ENCODE measurements around the gene SIK2.

The SIK2 gene

GRCh38 chr11:111592491-111592890, 9.8 kb upstream of the SIK2 start:
- Histone ChIP-seq H3K9ac (ENCODE audit: low read depth, low read length) (no peak overlapping the region), H3K36me3 (ENCODE audit: insufficient read depth, low read length) (no peaks in the 10 kb centered on the region), H3K9me3 (ENCODE audit: control insufficient read depth, insufficient read depth, low read length) (no peaks in the 10 kb centered on the region; the same call in 1 of the 2 replicates), H3K4me1 (ENCODE audit: insufficient read depth, low read length) (no peaks in the 10 kb centered on the region)

GRCh38 chr11:111596319-111596718, 5.9 kb upstream of the SIK2 start:
- H3K9me3 ChIP-seq (ENCODE audit: control insufficient read depth, insufficient read depth, low read length) = no peaks in the 10 kb centered on the region
- H3K9ac ChIP-seq (ENCODE audit: low read depth, low read length) = no peak overlapping the region
- H3K36me3 ChIP-seq (ENCODE audit: insufficient read depth, low read length) = no peaks in the 10 kb centered on the region
- 0 out of 2 replicates have a peak, but pooled peaks cover 2% of the 10 kb centered on the region for H3K4me1 ChIP-seq (ENCODE audit: insufficient read depth, low read length)

- Histone ChIP-seq H3K4me1 (ENCODE audit: insufficient read depth, low read length) (0 out of 2 replicates have a peak, but pooled peaks cover 6% of the 10 kb centered on the region), H3K36me3 (ENCODE audit: insufficient read depth, low read length) (no peaks in the 10 kb centered on the region), H3K9me3 (ENCODE audit: control insufficient read depth, insufficient read depth, low read length) (no peaks in the 10 kb centered on the region), H3K9ac (ENCODE audit: low read depth, low read length) (no peak overlapping the region)
Measured at GRCh38 chr11:111598148-111598547, 4.1 kb upstream of the SIK2 start.

- H3K9ac ChIP-seq (ENCODE audit: low read depth, low read length) = no peak overlapping the region
- H3K4me1 ChIP-seq (ENCODE audit: insufficient read depth, low read length) = 0 out of 2 replicates have a peak, but pooled peaks cover 6% of the 10 kb centered on the region
- H3K9me3 ChIP-seq (ENCODE audit: control insufficient read depth, insufficient read depth, low read length) = no peaks in the 10 kb centered on the region
- H3K36me3 ChIP-seq (ENCODE audit: insufficient read depth, low read length) = no peaks in the 10 kb centered on the region
Measured at GRCh38 chr11:111598559-111598958, 3.7 kb upstream of the SIK2 start.

- H3K9ac ChIP-seq (ENCODE audit: low read depth, low read length) = peak overlapping the region; percentile 39; the same call in 1 of the 2 replicates
- peaks cover 10% of the 10 kb centered on the region; the same call in 1 of the 2 replicates for H3K4me1 ChIP-seq (ENCODE audit: insufficient read depth, low read length)
- H3K36me3 ChIP-seq (ENCODE audit: insufficient read depth, low read length) = no peaks in the 10 kb centered on the region
- no peaks in the 10 kb centered on the region for H3K9me3 ChIP-seq (ENCODE audit: control insufficient read depth, insufficient read depth, low read length)
Measured at GRCh38 chr11:111601636-111601978, 642 bp upstream of the SIK2 start.

GRCh38 chr11:111602865-111603610, 789 bp downstream of the SIK2 start:
- no peaks in the 10 kb centered on the region for H3K36me3 ChIP-seq (ENCODE audit: insufficient read depth, low read length)
- H3K9ac ChIP-seq (ENCODE audit: low read depth, low read length) = peak overlapping the region; percentile 84
- H3K4me1 ChIP-seq (ENCODE audit: insufficient read depth, low read length) = peaks cover 10% of the 10 kb centered on the region; the same call in 1 of the 2 replicates
- no peaks in the 10 kb centered on the region for H3K9me3 ChIP-seq (ENCODE audit: control insufficient read depth, insufficient read depth, low read length)

GRCh38 chr11:111603611-111604130, 1.4 kb downstream of the SIK2 start:
- no peaks in the 10 kb centered on the region for H3K9me3 ChIP-seq (ENCODE audit: control insufficient read depth, insufficient read depth, low read length)
- H3K4me1 ChIP-seq (ENCODE audit: insufficient read depth, low read length) = peaks cover 10% of the 10 kb centered on the region; the same call in 1 of the 2 replicates
- peak overlapping the region; percentile 84; the same call in 1 of the 2 replicates for H3K9ac ChIP-seq (ENCODE audit: low read depth, low read length)
- no peaks in the 10 kb centered on the region for H3K36me3 ChIP-seq (ENCODE audit: insufficient read depth, low read length)

GRCh38 chr11:111604392-111605009, 2.3 kb downstream of the SIK2 start:
- H3K4me1 ChIP-seq (ENCODE audit: insufficient read depth, low read length) = peaks cover 10% of the 10 kb centered on the region; the same call in 1 of the 2 replicates
- H3K9ac ChIP-seq (ENCODE audit: low read depth, low read length) = peak overlapping the region; percentile 5; the same call in 1 of the 2 replicates
- no peaks in the 10 kb centered on the region for H3K36me3 ChIP-seq (ENCODE audit: insufficient read depth, low read length)
- no peaks in the 10 kb centered on the region for H3K9me3 ChIP-seq (ENCODE audit: control insufficient read depth, insufficient read depth, low read length)

GRCh38 chr11:111605681-111606080, 3.4 kb downstream of the SIK2 start:
- no peak overlapping the region for H3K9ac ChIP-seq (ENCODE audit: low read depth, low read length)
- H3K4me1 ChIP-seq (ENCODE audit: insufficient read depth, low read length) = peaks cover 10% of the 10 kb centered on the region; the same call in 1 of the 2 replicates
- H3K36me3 ChIP-seq (ENCODE audit: insufficient read depth, low read length) = no peaks in the 10 kb centered on the region

GRCh38 chr11:111606986-111607385, 4.7 kb downstream of the SIK2 start:
- no peaks in the 10 kb centered on the region for H3K9me3 ChIP-seq (ENCODE audit: control insufficient read depth, insufficient read depth, low read length)
- H3K9ac ChIP-seq (ENCODE audit: low read depth, low read length) = no peak overlapping the region
- no peaks in the 10 kb centered on the region for H3K36me3 ChIP-seq (ENCODE audit: insufficient read depth, low read length)
- H3K4me1 ChIP-seq (ENCODE audit: insufficient read depth, low read length) = peaks cover 3% of the 10 kb centered on the region; the same call in 1 of the 2 replicates

More at GRCh38 chr11:111605681-111606080, 3.4 kb downstream of the SIK2 start:
- no peaks in the 10 kb centered on the region for H3K9me3 ChIP-seq (ENCODE audit: control insufficient read depth, insufficient read depth, low read length)

- Histone ChIP-seq H3K4me1 (ENCODE audit: insufficient read depth, low read length) (peaks cover 9% of the 10 kb centered on the region), H3K9ac (ENCODE audit: low read depth, low read length) (no peak overlapping the region), H3K36me3 (ENCODE audit: insufficient read depth, low read length) (no peaks in the 10 kb centered on the region), H3K9me3 (ENCODE audit: control insufficient read depth, insufficient read depth, low read length) (no peaks in the 10 kb centered on the region)
Measured at GRCh38 chr11:111607751-111608150, 5.5 kb downstream of the SIK2 start.

GRCh38 chr11:111612224-111612623, 10.0 kb downstream of the SIK2 start:
- H3K36me3 ChIP-seq (ENCODE audit: insufficient read depth, low read length) = no peaks in the 10 kb centered on the region
- H3K4me1 ChIP-seq (ENCODE audit: insufficient read depth, low read length) = peaks cover 6% of the 10 kb centered on the region
- H3K9ac ChIP-seq (ENCODE audit: low read depth, low read length) = no peak overlapping the region
- H3K9me3 ChIP-seq (ENCODE audit: control insufficient read depth, insufficient read depth, low read length) = no peaks in the 10 kb centered on the region

- H3K9me3 ChIP-seq (ENCODE audit: control insufficient read depth, insufficient read depth, low read length) = no peaks in the 10 kb centered on the region
- no peaks in the 10 kb centered on the region for H3K36me3 ChIP-seq (ENCODE audit: insufficient read depth, low read length)
Measured at GRCh38 chr11:111617286-111617685, 15.0 kb downstream of the SIK2 start.

GRCh38 chr11:111620518-111620917, 18.3 kb downstream of the SIK2 start:
- H3K9ac ChIP-seq (ENCODE audit: low read depth, low read length) = no peak overlapping the region
- H3K4me1 ChIP-seq (ENCODE audit: insufficient read depth, low read length) = no peaks in the 10 kb centered on the region
- H3K36me3 ChIP-seq (ENCODE audit: insufficient read depth, low read length) = no peaks in the 10 kb centered on the region
- no peaks in the 10 kb centered on the region for H3K9me3 ChIP-seq (ENCODE audit: control insufficient read depth, insufficient read depth, low read length)

More at GRCh38 chr11:111617286-111617685, 15.0 kb downstream of the SIK2 start:
- peaks cover 4% of the 10 kb centered on the region for H3K4me1 ChIP-seq (ENCODE audit: insufficient read depth, low read length)
- H3K9ac ChIP-seq (ENCODE audit: low read depth, low read length) = no peak overlapping the region

All from ES-I3 (cell line).